ENCODE measurements around the gene DUSP9.

Gene DUSP9

GRCh38 chrX:153667281-153667955, 20.4 kb downstream of the DUSP9 start:
- TF ChIP-seq CTCF (IDR thresholded peaks at IDR 0.05; ENCODE audit: low read depth, low read length): no peak
- in situ Hi-C loops (cut with HindIII; ENCODE audit: low sequenced_read_pairs): no loop called here
- no peak for DNase-seq (ENCODE audit: low read depth, low spot score)
- H3K4me3 ChIP-seq (ENCODE audit: low read depth, low read length): no peak overlapping the region

GRCh38 chrX:153667956-153668396, 21.0 kb downstream of the DUSP9 start:
- in situ Hi-C loops (cut with HindIII; ENCODE audit: low sequenced_read_pairs): no loop called here
- no peak overlapping the region for H3K4me3 ChIP-seq (ENCODE audit: low read depth, low read length)
- peak; percentile 72 for DNase-seq (ENCODE audit: low read depth, low spot score)
- TF ChIP-seq CTCF (IDR thresholded peaks at IDR 0.05; ENCODE audit: low read depth, low read length): peak; percentile 75

- TF ChIP-seq CTCF (IDR thresholded peaks at IDR 0.05; ENCODE audit: low read depth, low read length): no peak
- H3K4me3 ChIP-seq (ENCODE audit: low read depth, low read length): no peak overlapping the region
- in situ Hi-C loops (cut with HindIII; ENCODE audit: low sequenced_read_pairs): no loop called here
- no peak for DNase-seq (ENCODE audit: low read depth, low spot score)
These were observed 21.6 kb downstream of the DUSP9 start for GRCh38 chrX:153668423-153669173.

GRCh38 chrX:153669174-153669890, 22.3 kb downstream of the DUSP9 start:
- no peak overlapping the region for H3K4me3 ChIP-seq (ENCODE audit: low read depth, low read length)
- in situ Hi-C loops (cut with HindIII; ENCODE audit: low sequenced_read_pairs): no loop called here
- peak; percentile 76 for TF ChIP-seq CTCF (IDR thresholded peaks at IDR 0.05; ENCODE audit: low read depth, low read length)
- DNase-seq (ENCODE audit: low read depth, low spot score): no peak

GRCh38 chrX:153669901-153670731, 23.1 kb downstream of the DUSP9 start:
- in situ Hi-C loops (cut with HindIII; ENCODE audit: low sequenced_read_pairs): no loop called here
- no peak overlapping the region for H3K4me3 ChIP-seq (ENCODE audit: low read depth, low read length)
- TF ChIP-seq CTCF (IDR thresholded peaks at IDR 0.05; ENCODE audit: low read depth, low read length): no peak
- no peak for DNase-seq (ENCODE audit: low read depth, low spot score)

All from astrocyte of the spinal cord (primary cell).